ENCODE data around the gene TFPI.
"Not testable (repeated sequence)": the region's sequence is repeated elsewhere in the genome, so short reads cannot be mapped to it uniquely, and the experiment has no call there.

GRCh38 chr2:187571996-187572395 lies 17.8 kb upstream of the TFPI start:
- not testable (repeated sequence) for TF ChIP-seq POLR2A, CTCF (IDR thresholded peaks at IDR 0.05)
